RPMI8226 (cell line): ENCODE results near the gene PRAMEF4.
"Not testable (repeated sequence)": the region's sequence is repeated elsewhere in the genome, so short reads cannot be mapped to it uniquely, and the experiment has no call there.

Source experiments
- DNase-seq: peaks from one replicate; pipeline ENCODE4 v3.0.0-alpha.2; 2015

Gene PRAMEF4

DNA sequence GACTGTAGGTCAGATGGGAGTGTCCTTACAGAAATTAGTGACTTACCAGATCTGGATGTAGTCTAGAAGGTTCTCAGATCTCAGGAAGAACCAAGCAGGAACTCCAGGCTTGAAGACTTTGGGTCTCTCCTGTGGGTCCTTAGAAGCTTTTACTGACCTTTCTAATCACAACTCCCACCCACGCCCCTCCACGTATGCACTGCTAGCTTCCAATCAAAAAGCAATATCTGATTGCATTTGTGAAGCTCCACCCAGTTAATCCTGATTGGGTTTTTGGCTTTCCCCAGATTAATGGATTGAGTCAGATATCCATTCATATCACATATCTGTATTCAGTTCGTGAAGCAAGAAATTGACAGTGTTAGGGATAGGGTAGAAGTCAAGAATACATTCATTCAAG, at the start of gene PRAMEF4:
TSS of gene PRAMEF4 (minus strand) at position 101 of the 400 bp plus-strand sequence. CDS start 2,807 bp downstream, outside the sequence.
- not testable (repeated sequence) for DNase-seq

DNA sequence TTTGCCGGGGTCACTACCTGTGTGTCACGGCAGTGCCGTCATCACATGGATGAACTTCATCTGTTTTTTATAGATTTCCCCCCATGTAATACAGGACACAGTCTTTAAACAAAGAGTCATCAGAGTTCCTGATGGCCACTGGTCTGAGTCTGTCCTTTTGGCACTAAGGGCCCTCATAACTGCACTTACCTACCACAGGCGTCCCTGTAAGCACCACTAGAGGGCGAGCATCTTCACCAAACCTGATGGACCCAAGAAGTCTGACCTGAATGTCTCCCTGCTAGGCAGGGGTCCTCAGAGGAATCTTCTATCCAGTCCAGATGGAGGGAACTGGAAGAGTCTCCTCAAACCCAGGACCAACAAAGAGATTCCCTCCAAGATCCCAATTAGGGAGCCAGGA, 38.4 kb upstream of the PRAMEF4 start:
- peak; percentile 4 for DNase-seq

DNA sequence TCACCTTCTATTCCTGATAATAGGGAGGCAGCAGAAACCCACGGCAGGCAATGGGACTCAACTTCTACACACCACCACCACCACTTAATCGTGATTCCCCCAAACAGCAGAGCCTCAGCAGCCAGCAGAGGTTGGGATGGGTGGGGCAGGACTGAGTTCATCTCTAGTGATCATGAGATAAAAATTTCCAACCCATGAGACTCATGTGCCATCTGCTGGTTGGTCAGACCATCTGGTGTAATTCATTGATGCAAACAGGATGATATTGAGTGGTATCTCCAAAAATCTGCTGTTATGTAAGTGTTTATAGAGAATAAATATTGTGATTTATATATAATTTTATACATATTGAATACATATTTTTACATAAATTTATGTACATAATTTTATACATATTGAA, 35.7 kb upstream of the PRAMEF4 start:
- DNase-seq, result peak; percentile 18

- DNase-seq, result not testable (repeated sequence)
These were observed 30.3 kb upstream of the PRAMEF4 start, which contains the start of gene PRAMEF7 for GRCh38 chr1:12916310-12916709. PRAMEF7 (plus strand) TSS chr1:12916610; CDS start chr1:12917693, 1,083 bp downstream.

- not testable (repeated sequence) for DNase-seq
These were observed 18.0 kb upstream of the PRAMEF4 start for GRCh38 chr1:12903793-12904572.

GRCh38 chr1:12899186-12899585, 13.2 kb upstream of the PRAMEF4 start:
- not testable (repeated sequence) for DNase-seq

DNA sequence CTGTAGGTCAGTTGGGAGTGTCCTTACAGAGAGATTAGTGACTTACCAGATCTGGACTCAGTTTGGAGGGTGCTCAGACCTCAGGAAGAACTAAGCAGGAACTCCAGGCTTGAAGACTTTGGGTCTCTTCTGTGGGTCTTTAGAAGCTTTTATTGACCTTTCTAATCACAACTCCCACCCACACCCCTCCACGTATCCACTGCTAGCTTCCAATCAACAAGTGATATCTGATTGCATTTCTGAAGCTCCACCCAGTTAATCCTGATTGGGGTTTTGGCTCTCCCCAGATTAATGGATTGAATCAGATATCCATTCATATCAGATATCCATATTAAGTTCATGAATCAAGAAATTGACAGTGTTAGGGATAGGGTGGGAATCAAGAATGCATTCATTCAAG, 12.2 kb upstream of the PRAMEF4 start, which contains the start of gene PRAMEF10:
TSS of gene PRAMEF10 (minus strand) at position 101 of the 400 bp plus-strand sequence. CDS start 2,423 bp downstream, outside the sequence.
- not testable (repeated sequence) for DNase-seq

GRCh38 chr1:12878453-12878852, 7.5 kb downstream of the PRAMEF4 start:
- peak; percentile 58 for DNase-seq

DNA sequence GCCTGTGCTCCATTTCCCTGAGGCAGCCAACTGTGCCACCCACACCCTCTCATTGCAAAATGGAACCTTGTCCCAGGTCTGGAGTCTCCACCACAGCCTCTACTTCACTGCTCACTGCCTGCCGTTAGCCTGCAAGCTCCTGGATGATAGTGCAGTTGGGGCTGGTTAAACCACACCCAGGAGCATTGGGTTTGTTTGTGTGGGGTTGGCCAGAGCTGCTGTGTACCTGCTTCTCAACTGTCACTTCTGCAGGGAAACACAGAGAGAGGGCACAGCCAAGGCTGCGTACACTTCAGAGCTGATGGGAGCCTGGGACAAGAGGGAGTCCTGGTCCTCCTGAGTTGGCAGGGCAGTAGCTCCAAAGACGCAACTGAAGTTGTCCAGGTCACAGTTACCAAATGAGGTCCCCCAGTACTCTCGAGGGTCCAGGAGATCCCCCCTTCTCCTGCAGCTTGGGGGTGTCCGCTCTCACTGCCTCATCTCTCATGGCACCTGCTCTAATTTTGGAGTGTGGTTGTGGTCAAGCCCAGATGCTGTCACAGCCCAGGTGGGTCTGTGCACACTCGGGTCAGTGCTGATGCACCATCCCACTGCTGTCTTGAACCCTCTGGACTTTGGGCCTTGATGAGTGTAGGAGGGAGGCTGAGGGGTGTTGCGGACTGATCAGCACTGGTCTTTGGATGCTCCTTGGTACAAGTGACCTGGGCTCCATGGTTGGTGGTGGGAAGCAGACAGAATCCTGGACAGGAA, 22.7 kb downstream of the PRAMEF4 start:
- DNase-seq, result peak; percentile 44

- not testable (repeated sequence) for DNase-seq
These were observed 29.2 kb downstream of the PRAMEF4 start, which contains the start of gene PRAMEF2 for GRCh38 chr1:12856786-12857185. PRAMEF2 (plus strand) TSS chr1:12857086; CDS start chr1:12859010, 1,924 bp downstream.

- no peak for DNase-seq
These were observed 34.2 kb downstream of the PRAMEF4 start for GRCh38 chr1:12851779-12852178.

DNA sequence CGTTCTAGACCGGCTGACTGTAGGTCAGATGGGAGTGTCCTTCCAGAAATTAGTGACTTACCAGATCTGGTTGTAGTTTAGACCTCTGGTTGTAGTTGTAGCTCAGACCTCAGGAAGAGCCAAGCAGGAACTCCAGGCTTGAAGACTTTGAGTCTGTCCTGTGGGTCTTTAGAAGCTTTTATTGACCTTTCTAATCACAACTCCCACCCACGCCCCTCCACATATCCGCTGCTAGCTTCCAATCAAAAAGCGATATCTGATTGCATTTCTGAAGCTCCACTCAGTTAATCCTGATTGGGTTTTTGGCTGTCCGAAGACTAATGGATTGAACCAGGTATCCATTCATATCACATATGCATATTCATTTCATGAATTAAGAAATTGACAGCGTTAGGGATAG, 37.4 kb downstream of the PRAMEF4 start, which contains the start of gene HNRNPCL1:
TSS of gene HNRNPCL1 (minus strand) at position 101 of the 400 bp plus-strand sequence. CDS start 431 bp downstream, outside the sequence.
- DNase-seq, result not testable (repeated sequence)

DNA sequence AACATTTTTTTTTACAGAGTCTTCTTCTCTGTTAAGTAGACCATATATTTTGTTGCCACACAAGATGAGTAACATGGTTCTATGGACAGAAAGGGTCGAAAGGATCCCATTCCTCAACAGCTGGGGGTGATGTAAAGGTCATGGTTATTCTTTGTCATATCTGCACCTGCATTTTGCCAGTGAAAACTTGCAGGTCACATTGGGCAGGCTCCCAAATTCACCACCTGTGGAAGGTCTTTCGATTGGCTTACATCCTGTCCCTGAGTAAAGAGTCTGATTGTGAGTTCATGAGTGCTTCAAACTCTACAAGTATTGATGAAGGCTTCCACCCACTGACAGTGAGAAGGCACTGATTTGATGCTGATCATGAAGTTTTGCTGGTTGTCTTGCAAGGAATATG, 52.8 kb downstream of the PRAMEF4 start:
- DNase-seq, result peak; percentile 96

- not testable (repeated sequence) for DNase-seq
These were observed 54.7 kb downstream of the PRAMEF4 start, which contains the start of gene PRAMEF11 for GRCh38 chr1:12831310-12831709. PRAMEF11 (minus strand) TSS chr1:12831410; CDS start chr1:12828789, 2,621 bp downstream.
